ENCODE data around the gene GRIN2B.

Gene GRIN2B

GRCh38 chr12:13981296-13981962, at the start of gene GRIN2B:
GRIN2B (minus strand) TSS chr12:13981602; CDS start chr12:13866208, 115,394 bp downstream.
- peak; percentile 67 for DNase-seq

GRCh38 chr12:14026537-14026936, 45.1 kb upstream of the GRIN2B start:
- no peak for DNase-seq

GRCh38 chr12:14024591-14024990, 43.2 kb upstream of the GRIN2B start:
- DNase-seq = no peak

GRCh38 chr12:14018080-14018479, 36.7 kb upstream of the GRIN2B start:
- DNase-seq = no peak

DNA sequence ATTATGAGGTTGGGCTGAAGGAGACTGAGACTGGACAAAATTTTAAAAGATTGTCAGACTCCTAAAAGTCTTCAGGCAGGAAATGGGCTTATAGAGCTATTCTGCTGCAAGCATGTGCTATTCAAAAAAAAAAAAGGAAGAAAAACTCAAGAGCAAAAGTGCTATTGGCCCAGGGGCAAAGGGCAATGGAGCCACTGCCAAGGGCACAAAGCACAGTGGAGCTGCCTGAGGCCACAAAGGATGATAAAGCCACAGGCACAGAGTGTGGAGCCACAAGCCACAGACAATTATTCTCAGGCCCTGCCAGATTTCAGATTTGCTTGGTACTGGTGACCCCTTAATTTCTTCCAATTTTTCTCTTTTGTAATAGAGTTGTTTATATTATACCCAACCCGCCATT, 29.6 kb upstream of the GRIN2B start:
- no peak for DNase-seq

DNA sequence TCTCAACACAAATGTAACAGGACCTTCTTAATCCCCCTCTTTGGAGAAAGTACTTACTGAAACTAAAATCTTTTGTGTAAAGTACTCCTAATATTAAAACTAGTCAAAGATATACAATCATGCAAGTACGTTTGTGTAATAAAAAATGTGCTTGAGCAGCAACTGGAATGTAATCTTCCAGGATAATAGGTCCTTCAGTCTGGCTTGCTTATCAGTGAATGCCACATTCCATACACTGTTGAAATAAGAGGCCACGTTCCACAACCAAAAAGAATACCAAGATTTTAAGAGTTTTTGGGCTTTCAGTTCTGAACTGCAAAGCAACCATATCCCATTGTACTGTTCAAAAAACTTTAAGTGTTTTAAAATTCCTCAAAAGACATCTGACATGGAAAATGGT, 26.2 kb upstream of the GRIN2B start:
- no peak for DNase-seq

- no peak for DNase-seq
Observed at GRCh38 chr12:13992585-13992984, 11.2 kb upstream of the GRIN2B start.

GRCh38 chr12:13992106-13992505, 10.7 kb upstream of the GRIN2B start:
- DNase-seq = no peak

DNA sequence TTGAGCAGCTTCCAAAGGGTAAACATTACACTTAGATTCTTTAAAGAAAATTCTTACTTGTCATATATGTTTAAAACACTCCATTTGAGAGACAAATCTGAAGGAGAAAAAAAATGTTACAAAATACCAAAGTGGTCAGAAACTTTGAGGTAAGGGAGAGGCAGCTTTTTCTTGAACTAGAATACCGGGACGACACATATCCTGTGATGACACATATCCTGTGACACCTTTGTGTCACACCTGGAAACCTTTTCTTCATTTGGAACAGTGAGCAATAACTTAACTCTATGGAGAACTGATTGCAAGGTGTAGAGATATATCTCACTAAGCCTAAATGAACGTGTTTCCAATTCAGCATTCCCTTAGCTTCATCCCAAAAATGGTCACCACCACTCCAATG, 4.6 kb upstream of the GRIN2B start:
- no peak for DNase-seq

- DNase-seq = peak; percentile 79
Observed at GRCh38 chr12:13981990-13982389, 588 bp upstream of the GRIN2B start.

DNA sequence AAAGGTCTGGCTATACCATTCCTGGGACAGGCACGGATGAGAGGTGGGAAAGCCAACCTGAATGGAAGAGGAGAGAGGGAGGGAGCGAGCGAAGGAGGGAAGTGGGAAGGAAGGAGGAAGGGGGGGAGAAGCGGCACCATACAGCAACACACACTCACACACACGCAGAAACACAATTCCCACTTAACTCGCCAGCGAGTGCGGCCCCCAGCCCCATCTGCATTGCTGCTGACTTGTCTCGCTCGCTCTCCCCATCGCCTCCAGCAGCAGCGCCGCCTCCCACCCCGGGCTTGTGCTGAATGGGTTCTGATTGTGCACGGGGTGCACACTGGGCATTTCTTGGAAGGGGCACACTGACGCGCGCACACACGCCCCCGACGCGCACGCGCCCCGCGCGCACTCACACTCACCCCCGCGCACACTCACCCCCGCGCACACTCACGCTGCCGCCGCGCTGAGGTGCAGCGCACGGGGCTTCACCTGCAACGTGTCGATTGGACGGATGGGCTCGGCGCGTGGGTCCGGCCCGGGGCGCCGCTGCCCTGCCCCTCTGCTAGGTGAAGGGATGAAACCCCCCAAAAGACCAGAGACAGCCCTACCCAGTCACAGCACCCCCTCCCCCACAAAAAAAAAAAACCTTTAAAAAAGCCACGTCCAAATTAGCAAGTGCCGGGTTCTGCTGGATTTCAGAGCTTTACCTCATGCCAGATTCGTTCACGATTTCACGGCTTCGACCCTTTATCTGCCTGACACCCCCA, 685 bp downstream of the GRIN2B start:
- peak; percentile 76 for DNase-seq

DNA sequence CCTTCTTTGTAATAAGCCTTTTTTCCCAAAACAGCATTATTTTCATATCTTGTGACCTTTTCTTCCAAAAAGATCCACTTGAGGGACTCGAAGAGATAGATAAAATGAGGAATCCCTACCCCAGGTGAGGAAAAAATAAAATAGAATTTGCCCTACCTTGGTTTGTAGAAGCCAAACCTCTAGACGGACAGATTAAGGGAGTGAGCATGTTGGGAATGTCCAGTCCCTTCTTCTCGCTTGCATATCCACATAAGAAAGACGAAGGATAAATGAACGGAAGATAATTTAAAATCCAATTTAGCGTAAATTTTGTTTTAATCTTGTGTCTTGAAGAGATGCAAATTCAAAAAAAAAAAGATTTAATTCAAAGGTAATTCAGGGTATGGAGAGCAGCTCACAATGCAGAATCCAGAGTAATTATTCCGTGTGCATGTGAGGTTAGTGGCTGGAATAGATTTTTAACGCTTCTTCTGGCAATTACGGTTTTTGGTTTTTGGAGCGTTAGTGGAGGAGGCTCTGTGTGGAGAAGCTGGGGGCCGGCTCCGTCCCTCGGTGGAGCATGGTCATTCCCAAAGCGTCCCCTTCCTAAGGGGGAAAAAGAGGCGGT, 1.5 kb downstream of the GRIN2B start:
- DNase-seq = no peak

GRCh38 chr12:13978876-13979275, 2.5 kb downstream of the GRIN2B start:
- no peak for DNase-seq

DNA sequence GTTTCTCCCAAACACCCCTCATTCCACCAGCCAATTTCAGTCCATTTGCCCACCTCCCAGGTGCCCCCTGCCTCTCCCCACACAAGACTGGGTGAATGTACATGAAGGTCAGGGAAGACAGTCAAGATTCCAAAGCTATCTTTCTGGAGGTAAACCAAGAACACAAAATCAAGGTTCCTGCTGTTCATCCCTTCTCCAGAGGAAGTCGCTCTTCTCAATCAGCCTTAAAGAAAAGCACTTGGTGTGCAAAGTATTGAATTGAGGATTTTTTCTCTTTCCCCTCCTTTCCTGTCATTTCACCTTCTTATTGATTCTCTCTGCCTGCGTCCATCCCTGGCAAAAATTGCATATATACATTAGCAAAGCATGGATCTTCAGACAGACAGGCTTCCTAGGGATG, 4.5 kb downstream of the GRIN2B start:
- no peak for DNase-seq

GRCh38 chr12:13976028-13976584, 5.3 kb downstream of the GRIN2B start:
- no peak for DNase-seq

DNA sequence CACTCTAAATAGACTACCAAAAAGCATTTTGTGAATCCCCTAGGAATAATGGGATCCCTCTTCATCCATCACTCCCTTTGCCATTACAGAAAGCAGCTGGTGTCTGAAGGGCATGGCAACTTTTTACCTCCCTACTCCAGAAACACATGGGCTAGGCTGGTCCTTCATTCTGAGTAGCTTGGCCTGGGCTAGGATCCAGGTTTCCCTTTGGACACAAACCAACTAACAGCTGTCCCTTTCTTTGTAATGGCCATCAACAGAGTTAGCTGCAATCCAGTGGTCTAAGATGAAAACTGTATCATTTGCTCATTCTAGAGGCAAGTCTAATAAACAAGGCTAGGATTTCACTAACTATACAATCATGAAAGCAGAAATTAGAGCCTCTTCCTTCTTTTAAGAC, 7.4 kb downstream of the GRIN2B start:
- DNase-seq = no peak

GRCh38 chr12:13970803-13971202, 10.6 kb downstream of the GRIN2B start:
- DNase-seq = no peak

GRCh38 chr12:13968281-13968680, 13.1 kb downstream of the GRIN2B start:
- DNase-seq = no peak

DNA sequence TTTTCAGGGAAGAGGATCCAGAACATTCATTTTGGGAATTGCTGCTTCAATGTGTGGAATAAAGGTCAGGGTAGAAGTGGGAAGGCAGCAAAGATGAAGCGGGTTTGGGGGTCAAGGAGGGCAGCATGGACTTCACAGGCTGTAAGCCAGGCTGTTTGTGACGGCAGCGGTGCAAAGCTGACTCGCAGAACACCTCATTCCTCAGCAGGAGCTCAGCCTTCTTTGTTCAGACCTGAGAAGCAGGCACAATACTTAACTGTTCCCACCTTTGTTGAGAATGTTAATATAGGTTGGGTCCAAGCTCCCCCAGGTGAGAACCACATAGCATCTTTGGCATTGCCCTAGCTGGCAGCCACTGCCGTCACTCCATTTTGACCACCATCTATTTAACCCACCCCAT, 16.7 kb downstream of the GRIN2B start:
- DNase-seq = no peak

- DNase-seq = peak; percentile 76
Observed at GRCh38 chr12:13962699-13963098, 18.7 kb downstream of the GRIN2B start.

GRCh38 chr12:13961971-13962370, 19.4 kb downstream of the GRIN2B start:
- DNase-seq = peak; percentile 14

DNA sequence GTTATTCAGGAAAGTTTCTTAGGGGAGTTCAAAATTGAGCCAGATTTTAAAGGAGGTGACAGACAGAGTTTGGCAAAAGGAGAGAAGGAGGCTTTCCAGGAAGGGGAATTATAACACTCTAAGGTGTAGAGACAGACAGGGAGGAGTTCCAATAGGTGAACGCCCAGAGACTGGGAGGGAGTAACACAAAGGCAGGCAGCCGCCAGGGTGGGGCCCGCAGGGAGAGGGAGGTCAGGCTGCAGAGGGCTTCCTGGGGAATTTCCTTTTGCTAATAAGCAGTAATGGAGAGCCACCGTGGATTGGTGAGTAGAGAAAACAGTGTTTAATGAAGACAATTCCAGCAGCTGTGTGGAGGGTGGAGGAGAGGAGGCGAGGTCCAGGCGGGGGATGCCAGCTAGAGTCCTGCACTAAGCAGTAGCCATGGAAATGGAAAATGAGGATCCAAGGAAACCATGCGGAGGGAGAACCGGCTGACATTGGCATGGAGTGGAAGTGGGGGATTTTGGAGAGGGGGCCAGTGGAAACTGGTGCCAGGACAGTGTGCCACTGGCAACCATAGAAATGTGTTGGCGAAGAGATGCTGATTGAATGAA, 22.2 kb downstream of the GRIN2B start:
- peak; percentile 48 for DNase-seq

- no peak for DNase-seq
Observed at GRCh38 chr12:13957576-13957975, 23.8 kb downstream of the GRIN2B start.

Measured in islet precursor cell (in vitro differentiated cells).